ENCODE data around the gene TUBA8.

Gene TUBA8

GRCh38 chr22:18112440-18112839 is 1.8 kb downstream of the TUBA8 start:
- no peak for DNase-seq (ENCODE audit: low read depth)
- H3K4me3 ChIP-seq (ENCODE audit: control insufficient read depth, low read depth, low read length), result no peak overlapping the region
- TF ChIP-seq, protein P1, sequence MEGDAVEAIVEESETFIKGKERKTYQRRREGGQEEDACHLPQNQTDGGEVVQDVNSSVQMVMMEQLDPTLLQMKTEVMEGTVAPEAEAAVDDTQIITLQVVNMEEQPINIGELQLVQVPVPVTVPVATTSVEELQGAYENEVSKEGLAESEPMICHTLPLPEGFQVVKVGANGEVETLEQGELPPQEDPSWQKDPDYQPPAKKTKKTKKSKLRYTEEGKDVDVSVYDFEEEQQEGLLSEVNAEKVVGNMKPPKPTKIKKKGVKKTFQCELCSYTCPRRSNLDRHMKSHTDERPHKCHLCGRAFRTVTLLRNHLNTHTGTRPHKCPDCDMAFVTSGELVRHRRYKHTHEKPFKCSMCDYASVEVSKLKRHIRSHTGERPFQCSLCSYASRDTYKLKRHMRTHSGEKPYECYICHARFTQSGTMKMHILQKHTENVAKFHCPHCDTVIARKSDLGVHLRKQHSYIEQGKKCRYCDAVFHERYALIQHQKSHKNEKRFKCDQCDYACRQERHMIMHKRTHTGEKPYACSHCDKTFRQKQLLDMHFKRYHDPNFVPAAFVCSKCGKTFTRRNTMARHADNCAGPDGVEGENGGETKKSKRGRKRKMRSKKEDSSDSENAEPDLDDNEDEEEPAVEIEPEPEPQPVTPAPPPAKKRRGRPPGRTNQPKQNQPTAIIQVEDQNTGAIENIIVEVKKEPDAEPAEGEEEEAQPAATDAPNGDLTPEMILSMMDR (IDR thresholded peaks at IDR 0.05; ENCODE audit: control insufficient read depth, insufficient read depth, low read depth, low read length, missing control alignments), result no peak

DNA sequence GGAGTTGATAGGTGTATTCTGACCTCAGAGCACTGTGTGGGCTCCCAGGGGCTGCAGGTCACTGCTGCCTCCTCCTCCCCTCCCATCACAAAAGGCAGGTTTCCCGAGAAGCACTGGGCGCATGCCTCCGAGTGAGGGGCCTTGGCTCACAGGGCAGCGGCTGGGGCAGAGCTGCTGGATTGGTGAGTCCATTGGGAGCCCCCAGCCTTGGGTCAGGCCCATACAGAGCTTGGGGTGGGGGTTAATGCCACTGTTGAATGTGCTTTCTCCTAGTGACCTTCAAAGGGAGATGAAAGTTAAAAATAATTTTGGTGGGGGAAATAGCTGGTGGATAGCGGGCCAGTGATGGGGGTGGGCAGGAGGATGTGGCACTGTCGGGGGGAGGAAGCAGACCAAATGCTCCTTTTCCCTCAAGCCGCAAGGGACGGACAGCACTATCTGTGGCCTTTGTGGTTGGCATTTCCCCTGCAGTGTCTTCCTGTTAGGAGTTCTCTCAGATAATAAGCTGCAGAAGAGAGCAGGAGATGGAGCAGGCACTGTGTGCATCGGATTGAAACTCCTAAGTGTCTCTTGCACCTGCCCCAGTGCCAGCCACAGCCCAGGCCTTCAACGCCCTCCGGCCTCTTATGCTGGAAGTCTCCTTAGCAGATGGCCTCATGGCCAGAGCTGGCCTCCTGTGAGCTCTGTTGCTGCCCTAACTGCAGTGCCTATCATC is 3.2 kb downstream of the TUBA8 start:
- H3K4me3 ChIP-seq (ENCODE audit: control insufficient read depth, low read depth, low read length), result no peak overlapping the region
- no peak for DNase-seq (ENCODE audit: low read depth)

DNA sequence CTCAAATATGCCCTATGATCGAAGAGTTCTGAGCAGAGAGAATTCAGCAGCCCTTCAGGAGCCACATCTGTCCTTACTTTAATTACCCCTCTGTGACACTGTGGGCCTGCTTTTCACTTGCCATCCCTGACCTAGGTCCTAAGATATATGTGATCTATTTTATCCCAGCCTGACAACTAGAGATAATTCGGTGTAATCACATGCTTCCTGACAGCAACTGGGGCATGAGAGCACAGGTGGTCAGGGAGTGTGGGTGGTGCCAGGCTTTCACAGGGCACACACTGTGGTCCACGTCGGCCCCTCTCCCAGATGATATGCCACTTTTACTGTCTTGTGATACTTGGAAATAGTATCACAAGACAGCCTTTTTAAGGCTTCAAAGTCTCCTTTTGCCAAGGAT is 3.9 kb downstream of the TUBA8 start:
- no peak for DNase-seq (ENCODE audit: low read depth)
- no peak overlapping the region for H3K4me3 ChIP-seq (ENCODE audit: control insufficient read depth, low read depth, low read length)
- TF ChIP-seq, protein P1 (IDR thresholded peaks at IDR 0.05; ENCODE audit: control insufficient read depth, insufficient read depth, low read depth, low read length, missing control alignments), result no peak

More for the DNA sequence above, 3.2 kb downstream of the TUBA8 start:
- TF ChIP-seq, protein P1 (IDR thresholded peaks at IDR 0.05; ENCODE audit: control insufficient read depth, insufficient read depth, low read depth, low read length, missing control alignments), result no peak

DNA sequence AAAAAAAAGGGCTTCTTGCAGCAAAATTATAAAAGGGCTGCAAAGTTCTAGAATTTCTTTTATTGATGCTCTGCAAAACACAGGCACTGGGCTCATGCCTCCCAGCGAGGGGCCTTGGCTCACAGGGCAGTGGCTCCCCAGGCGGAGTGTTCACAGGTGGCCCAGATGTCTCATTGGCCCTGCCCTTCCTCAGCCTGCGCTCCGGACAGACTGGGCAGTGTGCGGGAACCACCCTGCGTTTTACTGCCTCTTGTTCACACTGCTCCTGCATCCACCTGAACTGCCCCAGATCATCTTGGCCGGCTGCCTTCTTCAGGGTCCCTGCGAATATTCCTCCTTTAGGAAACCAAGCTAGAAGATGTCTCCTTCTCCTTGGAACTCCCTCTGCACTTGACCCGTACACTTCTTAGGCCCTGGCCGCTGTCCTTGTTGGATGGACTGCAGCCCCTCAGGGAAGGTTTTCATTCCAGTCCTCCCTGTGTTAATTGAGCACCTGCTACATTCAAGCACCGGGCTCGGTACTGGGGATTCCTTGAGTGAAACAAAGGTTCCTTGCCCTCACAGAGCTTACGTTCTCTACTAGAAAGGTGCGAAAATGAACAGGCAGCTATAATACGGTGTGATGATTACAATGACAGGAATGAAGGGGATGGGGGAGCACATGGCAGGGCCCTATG is 4.5 kb downstream of the TUBA8 start:
- no peak for DNase-seq (ENCODE audit: low read depth)
- TF ChIP-seq, protein P1 (IDR thresholded peaks at IDR 0.05; ENCODE audit: control insufficient read depth, insufficient read depth, low read depth, low read length, missing control alignments), result no peak
- H3K4me3 ChIP-seq (ENCODE audit: control insufficient read depth, low read depth, low read length), result no peak overlapping the region

DNA sequence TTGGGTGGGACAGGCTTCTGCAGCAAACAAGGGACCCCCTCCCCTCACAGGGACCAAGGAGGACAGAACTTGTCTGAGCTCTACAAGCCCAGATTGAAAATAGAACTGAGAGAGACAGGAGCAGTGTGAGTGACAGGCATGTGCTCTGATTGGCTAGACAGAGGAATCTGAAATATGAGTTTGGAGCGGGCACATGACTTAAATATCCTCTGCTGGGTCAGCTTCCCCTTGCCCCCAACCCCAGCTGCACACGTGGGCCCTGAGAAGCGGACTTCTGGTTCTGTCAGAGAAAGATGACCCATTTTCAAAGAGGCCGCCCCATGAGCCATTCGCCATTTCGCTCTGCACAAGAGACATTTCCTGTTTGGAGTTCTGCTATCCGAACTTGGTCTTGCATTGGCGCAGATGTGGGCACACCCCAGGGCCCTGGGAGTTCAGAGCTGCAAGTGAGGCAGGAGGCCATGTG is 5.3 kb downstream of the TUBA8 start:
- no peak for DNase-seq (ENCODE audit: low read depth)
- no peak overlapping the region for H3K4me3 ChIP-seq (ENCODE audit: control insufficient read depth, low read depth, low read length)
- TF ChIP-seq, protein P1 (IDR thresholded peaks at IDR 0.05; ENCODE audit: control insufficient read depth, insufficient read depth, low read depth, low read length, missing control alignments), result no peak

DNA sequence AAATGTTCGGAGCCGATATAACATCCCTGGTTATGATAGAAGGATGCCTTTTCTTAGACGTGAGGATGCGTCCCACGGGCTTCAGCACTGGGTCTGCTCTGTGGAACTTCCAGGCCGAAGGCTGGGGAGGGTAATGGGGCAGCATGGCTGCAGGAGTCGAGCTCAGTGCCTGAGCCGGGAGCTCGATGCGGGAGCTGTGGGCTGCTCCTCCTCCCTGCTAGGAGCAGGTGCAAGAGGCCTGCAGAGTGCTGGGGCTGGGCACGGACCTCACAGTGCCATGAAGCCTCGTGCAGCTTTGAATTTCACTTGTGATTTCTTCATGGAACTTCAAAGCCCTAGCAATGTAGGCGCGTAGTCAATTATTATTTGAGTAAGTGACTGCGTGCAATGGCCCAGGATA is 6.0 kb downstream of the TUBA8 start:
- H3K4me3 ChIP-seq (ENCODE audit: control insufficient read depth, low read depth, low read length), result no peak overlapping the region
- no peak for DNase-seq (ENCODE audit: low read depth)
- TF ChIP-seq, protein P1 (IDR thresholded peaks at IDR 0.05; ENCODE audit: control insufficient read depth, insufficient read depth, low read depth, low read length, missing control alignments), result no peak
